Inferior parietal cortex (tissue), 1 donor: ENCODE results near the gene TYK2.
A peak's percentile ranks its signal among the peaks of the same experiment; 100 is the strongest.
"Not testable (repeated sequence)": the region's sequence is repeated elsewhere in the genome, so short reads cannot be mapped to it uniquely, and the experiment has no call there.

Source experiments
- DNase-seq: peaks from one replicate; pipeline ENCODE4 v3.0.0-alpha.2; 2016; ENCODE audit errors: extremely low spot score

TYK2 gene

DNA sequence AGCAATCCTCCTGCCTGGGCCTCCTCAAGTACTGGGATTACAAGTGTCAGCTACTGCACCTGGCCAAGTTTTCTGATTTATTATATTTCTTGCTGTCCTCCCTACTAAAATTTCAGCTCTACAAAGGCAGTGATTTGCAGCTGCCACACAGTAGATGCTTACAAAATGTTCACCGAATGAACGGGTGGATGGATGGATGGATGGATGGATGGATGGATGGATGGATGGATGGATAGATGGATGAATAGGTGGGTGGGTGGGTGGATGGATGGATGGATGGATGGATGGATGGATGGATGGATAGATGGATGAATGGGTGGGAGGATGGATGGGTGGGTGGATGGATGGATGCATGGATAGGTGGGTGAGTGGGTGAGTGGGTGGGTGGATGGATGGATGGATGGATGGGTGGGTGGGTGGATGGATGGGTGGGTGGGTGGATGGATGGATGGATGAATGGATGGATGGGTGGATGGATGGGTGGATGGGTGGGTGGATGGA lies 3.2 kb downstream of the TYK2 start:
- DNase-seq = not testable (repeated sequence)

DNA sequence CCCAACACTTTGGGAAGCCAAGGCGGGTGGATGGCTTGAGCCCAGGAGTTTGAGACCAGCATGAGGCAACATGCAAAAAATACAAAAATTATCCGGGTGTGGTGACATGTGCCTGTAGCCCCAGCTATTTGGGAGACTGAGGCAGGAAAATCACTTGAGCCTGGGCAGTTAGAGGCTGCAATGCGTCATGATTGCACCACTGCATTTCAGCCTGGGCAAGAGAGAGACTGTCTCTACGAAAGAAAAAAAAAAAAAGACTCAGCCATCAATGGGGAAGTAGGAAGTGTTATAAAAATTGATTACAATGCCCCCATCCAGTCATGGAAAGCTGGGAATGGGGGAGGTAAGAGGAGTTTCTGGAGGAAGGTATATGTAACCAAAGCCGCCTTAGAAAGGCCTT lies 5.4 kb downstream of the TYK2 start:
- DNase-seq = no peak

DNA sequence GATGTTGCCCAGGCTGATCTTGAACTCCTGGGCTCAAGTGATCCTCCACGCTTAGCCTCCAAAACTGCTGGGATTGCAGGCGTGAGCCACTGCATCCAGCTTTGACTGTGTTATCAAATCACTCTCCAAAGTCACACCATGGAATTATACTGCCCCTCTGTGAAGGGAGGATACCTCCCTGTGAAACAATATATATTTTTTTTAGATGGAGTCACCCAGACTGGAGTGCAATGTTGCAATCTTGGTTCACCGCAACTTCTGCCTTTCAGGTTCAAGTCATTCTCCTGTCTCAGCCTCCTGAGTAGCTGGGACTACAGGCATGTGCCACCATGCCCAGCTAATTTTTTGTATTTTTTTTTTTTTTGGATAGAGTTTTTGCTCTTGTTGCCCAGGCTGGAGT lies 7.7 kb downstream of the TYK2 start:
- DNase-seq = no peak

DNA sequence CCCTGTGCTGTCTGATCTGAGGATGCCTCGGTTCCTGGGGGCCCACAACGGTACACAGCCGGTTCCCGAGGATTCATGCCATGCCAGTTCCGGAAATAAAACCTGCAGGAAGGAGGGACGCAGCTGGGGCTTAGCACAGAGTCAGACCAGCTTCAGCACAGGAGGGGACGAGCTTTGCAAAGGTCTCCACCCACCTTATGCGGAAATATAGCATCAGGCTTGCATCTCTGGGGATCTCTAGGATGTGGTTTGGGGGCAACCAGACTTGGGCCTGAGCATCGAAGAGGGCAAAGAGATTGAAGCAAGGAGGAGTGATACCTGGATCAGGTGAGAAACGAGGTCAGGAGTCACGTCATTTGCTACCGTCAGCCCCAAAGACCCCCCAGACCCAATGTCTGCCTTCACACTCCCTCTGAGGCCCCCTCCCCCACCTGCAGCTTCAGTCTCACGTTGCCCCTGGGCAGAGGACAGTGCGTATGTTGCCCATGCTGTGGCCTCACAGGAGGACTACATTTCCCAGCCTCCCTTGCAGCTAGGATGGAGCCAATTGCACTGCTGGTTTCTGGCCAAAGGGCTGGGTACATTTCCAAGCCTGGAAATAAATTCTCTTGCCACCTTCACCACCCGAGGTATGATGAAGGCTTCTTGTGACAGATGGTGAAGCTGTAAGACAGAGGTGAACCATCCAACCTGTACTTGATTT lies 12.1 kb downstream of the TYK2 start:
- no peak for DNase-seq

DNA sequence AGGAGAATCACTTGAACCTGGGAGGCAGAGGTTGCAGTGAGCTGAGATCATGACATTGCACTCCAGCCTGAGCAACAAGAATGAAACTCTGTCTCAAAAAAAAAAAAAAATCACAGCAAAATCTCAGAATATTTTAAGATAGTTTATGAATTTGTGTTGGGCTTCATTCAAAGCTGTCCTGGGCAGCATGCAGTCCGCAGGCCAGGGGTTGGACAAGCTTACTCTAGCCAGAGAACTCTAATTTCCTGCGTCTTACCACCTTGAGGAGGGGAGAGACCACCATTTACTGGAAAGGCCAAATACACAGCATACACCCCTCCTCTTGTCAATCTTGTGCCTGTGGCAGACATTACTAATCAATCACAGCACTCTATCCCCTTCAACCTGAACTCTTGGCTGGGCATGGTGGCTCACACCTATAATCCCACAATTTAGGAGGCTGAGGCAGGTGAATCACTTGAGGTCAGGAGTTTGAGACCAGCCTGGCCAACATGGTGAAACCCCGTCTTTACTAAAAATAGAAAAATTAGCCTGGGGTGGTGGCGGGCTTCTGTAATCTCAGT lies 13.3 kb downstream of the TYK2 start:
- DNase-seq = not testable (repeated sequence)

DNA sequence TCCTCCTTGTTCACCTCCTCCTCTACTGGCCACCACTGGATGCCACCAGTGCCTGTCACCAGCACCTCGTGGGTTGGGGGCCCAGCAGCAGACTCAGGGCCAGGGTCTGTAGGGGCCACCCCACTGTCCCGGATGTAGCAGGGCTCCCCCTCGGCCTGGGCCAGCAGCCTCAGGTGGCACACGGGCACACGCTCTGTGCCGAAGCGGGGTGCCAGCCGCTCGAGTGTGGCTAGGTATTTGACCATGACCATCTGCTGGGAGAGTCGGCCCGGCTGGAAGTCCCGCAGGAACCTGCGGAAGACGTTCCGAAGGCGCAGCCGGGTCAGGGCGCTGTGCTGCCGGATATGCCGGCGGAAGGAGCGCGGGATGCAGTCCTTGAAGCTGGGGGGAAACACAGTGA lies 14.9 kb downstream of the TYK2 start:
- DNase-seq = no peak

DNA sequence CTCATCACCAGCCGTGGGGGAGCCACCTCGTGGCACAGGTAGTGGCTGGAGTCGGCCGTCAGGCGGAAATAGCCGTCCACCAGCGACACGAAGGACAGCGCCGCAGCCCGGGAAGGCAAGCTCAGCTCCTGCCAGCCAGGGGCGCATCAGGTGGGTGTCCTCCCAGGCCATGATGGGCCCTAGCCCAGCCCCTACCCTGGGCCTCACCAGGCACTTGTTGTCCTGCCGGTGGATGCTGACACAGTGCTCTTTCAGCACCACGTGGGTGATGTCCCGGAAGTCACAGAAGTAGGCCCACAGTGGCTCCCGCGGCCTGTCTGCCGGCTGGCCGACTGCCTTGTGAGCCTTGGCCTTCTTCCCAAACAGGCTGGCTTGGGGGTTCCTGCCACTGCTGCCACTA lies 15.7 kb downstream of the TYK2 start:
- no peak for DNase-seq

GRCh38 chr19:10363789-10364281 lies 16.5 kb downstream of the TYK2 start:
- no peak for DNase-seq

GRCh38 chr19:10362259-10362658 lies 18.1 kb downstream of the TYK2 start:
- DNase-seq = no peak

GRCh38 chr19:10361569-10362011 lies 18.8 kb downstream of the TYK2 start:
- no peak for DNase-seq

DNA sequence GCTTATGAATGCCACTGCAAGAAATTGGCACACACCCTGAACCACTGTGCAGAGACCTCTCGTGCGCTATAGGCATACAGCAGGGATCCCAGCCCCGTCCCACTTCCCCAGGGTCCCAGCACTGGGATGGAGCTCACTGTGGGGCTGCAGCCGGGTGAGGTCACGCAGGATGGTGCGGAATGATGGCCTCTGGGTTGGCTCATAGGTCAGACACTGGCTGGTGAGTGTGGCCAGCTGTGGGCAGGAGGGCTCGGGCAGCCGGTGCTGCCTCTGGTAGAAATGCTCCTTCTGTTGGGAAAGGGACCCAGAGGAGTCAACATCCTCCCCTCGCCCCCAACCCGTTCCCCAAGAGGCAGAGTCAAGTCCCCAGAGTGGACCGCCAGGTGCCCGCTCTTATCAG lies 23.9 kb downstream of the TYK2 start:
- no peak for DNase-seq

GRCh38 chr19:10353793-10354391 lies 26.5 kb downstream of the TYK2 start:
- DNase-seq = no peak

- no peak for DNase-seq
Measured at GRCh38 chr19:10352764-10353671, 27.4 kb downstream of the TYK2 start.

DNA sequence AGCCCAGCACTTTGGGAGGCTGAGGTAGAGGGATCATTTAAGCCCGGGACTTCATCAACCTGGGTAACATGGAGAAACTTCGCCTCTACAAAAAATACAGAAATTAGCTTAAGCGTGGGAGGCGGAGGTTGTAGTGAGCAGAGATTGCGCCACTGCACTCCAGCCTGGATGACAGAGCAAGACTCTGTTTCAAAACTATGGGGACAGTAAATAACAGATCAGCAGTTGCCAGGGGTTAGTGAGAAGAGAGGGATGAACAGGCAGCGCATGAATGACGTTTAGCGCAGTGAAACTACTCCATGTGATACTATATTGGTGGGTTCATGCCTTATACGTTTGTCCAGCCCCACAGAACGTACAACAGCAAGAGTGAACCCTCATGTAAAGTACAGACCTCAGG lies 33.9 kb downstream of the TYK2 start:
- DNase-seq = peak; percentile 13

- peak; percentile 24 for DNase-seq
Measured at GRCh38 chr19:10344780-10345179, 35.6 kb downstream of the TYK2 start.

DNA sequence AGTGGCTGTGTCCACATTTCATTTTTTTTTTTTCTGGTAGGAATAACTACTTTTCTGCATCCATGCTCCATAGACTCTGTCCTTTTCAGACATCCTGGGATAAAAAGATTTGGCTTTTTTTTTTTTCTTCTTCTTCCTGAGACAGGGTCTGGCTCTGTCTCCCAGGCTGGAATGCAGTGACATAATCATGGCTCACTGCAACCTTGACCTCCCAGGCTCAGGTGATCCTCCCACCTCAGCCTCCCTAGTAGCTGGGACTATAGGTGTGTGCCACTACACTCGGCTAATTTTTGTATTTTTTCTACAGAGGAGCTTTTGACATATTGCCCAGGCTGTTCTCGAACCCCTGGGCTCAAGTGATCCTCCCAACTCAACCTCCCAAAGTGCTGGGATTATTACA lies 36.9 kb downstream of the TYK2 start:
- no peak for DNase-seq

- DNase-seq = no peak
Measured at GRCh38 chr19:10339977-10340376, 40.4 kb downstream of the TYK2 start.

DNA sequence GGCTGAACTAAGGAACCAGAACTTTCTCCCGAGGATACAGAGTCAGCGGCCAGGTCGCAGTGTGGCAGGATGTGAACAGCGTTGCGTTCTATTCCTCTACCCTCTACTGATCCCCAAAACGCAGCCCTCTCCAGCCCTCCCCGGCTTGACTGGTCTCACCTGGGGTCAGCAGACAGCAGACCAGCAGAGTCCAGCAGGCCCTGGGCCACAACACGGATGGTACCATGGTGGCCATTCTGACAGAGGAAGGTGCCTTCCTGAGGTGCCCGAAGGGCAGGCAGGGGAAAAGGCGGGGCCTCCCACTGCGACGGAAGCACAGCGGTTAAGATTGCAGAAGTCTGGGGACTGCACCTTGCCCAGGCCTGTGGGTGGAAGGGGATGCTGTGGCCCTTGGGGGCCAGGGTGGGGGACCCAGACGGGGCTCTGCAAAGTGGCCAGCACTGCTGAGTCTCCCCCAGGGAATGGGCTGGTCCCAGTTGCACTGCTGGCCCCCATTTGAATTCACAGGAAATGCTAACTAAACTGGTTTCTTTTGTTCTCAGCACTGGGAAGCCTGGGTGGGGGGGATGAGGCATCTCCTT lies 40.9 kb downstream of the TYK2 start, which contains the start of gene ICAM3:
TSS of gene ICAM3 (minus strand) at position 245 of the 581 bp plus-strand sequence. CDS start at position 235, 10 bp downstream.
- DNase-seq = no peak

DNA sequence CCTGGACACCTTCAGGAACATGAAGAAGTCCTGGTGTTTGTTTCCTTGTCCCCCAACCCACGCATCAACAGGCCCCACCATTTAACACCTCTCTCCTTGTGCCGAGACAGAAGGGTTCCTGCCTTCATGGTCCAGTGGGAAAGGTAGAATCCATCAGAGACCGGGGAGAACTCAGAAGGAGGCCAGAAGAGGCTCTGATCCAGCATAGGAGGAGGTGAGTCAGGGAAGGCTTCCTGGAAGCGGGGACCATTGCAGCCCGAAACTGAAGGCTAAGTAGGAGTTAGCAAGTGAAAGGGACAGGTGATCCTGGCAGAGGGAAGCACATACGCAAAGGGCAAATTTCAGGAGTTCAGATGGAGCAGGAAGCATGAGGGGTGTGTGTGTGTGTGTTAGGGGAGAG lies 41.4 kb downstream of the TYK2 start:
- DNase-seq = no peak

- not testable (repeated sequence) for DNase-seq
Measured at GRCh38 chr19:10336725-10337124, 43.6 kb downstream of the TYK2 start.

DNA sequence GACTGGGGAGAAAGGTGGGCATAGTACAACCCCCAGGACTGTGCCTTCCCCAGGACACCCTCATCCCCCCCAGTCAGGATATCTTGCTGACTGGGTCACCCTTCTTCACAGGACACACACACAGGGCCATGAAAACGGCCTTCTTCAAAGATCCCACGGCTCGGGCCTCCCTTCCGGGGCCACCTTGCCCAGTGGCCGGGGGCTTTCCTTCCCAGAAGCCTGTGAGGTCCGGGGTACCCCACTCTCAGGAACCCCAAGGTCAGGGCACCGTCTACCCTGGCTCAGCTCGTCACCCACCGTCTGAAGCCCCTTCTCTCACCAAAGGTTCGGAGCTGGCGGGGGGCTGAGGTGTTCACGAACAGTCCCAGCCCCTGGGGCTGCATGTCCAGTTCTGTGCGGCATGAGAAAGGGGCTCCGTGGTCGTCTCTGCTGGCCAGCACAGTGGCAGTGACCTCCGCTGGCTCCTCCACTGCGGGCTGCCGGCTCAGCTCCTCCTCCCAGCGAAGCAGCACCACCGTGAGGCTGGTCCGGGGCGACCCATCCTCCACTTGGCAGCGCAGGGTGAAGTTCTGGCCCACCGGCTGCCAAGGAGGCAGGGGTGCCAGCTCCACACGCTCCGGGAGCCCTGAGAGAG lies 44.9 kb downstream of the TYK2 start:
- no peak for DNase-seq
